NCI-H2029 (cell line): ENCODE results near the gene CMIP.

Experiments used
- DNase-seq: peaks from one replicate; lab custom pipeline; 2025; lab: John Stamatoyannopoulos, UW

Gene CMIP

GRCh38 chr16:81703177-81704155 is 258.9 kb downstream of the CMIP start:
- no peak for DNase-seq

GRCh38 chr16:81705261-81705660 is 260.7 kb downstream of the CMIP start:
- DNase-seq: no peak

GRCh38 chr16:81706327-81707295 is 262.0 kb downstream of the CMIP start:
- DNase-seq: no peak

GRCh38 chr16:81707411-81708265 is 263.0 kb downstream of the CMIP start:
- no peak for DNase-seq

GRCh38 chr16:81708266-81709015 is 263.8 kb downstream of the CMIP start:
- no peak for DNase-seq

GRCh38 chr16:81709016-81709900 is 264.6 kb downstream of the CMIP start:
- DNase-seq: no peak

GRCh38 chr16:81710044-81710443 is 265.4 kb downstream of the CMIP start:
- DNase-seq: no peak

- DNase-seq: no peak
These were observed 266.0 kb downstream of the CMIP start for GRCh38 chr16:81710596-81710995.

- no peak for DNase-seq
These were observed 267.2 kb downstream of the CMIP start for GRCh38 chr16:81711657-81712319.

- no peak for DNase-seq
These were observed 268.1 kb downstream of the CMIP start for GRCh38 chr16:81712681-81713080.

- no peak for DNase-seq
These were observed 268.7 kb downstream of the CMIP start for GRCh38 chr16:81713295-81713772.

- no peak for DNase-seq
These were observed 269.2 kb downstream of the CMIP start for GRCh38 chr16:81713796-81714195.

- DNase-seq: no peak
These were observed 270.0 kb downstream of the CMIP start for GRCh38 chr16:81714583-81714982.

GRCh38 chr16:81715358-81716196 is 271.0 kb downstream of the CMIP start:
- no peak for DNase-seq

GRCh38 chr16:81716478-81717225 is 272.0 kb downstream of the CMIP start:
- DNase-seq: no peak

GRCh38 chr16:81717662-81718189 is 273.1 kb downstream of the CMIP start:
- DNase-seq: no peak

GRCh38 chr16:81718637-81719036 is 274.0 kb downstream of the CMIP start:
- no peak for DNase-seq
